ENCODE measurements around the gene TPRN.
A peak's percentile ranks its signal among the peaks of the same experiment; 100 is the strongest.

The TPRN gene

GRCh38 chr9:137192448-137192780 lies 8.1 kb downstream of the TPRN start:
- no peak overlapping the region for H3K27ac ChIP-seq
- TF ChIP-seq, protein P1, sequence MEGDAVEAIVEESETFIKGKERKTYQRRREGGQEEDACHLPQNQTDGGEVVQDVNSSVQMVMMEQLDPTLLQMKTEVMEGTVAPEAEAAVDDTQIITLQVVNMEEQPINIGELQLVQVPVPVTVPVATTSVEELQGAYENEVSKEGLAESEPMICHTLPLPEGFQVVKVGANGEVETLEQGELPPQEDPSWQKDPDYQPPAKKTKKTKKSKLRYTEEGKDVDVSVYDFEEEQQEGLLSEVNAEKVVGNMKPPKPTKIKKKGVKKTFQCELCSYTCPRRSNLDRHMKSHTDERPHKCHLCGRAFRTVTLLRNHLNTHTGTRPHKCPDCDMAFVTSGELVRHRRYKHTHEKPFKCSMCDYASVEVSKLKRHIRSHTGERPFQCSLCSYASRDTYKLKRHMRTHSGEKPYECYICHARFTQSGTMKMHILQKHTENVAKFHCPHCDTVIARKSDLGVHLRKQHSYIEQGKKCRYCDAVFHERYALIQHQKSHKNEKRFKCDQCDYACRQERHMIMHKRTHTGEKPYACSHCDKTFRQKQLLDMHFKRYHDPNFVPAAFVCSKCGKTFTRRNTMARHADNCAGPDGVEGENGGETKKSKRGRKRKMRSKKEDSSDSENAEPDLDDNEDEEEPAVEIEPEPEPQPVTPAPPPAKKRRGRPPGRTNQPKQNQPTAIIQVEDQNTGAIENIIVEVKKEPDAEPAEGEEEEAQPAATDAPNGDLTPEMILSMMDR (IDR thresholded peaks at IDR 0.05): no peak
- TF ChIP-seq ZFX (IDR thresholded peaks at IDR 0.05; ENCODE audit: borderline replicate concordance): no peak

GRCh38 chr9:137191691-137192447 lies 8.7 kb downstream of the TPRN start:
- H3K27ac ChIP-seq: no peak overlapping the region
- no peak for TF ChIP-seq ZFX (IDR thresholded peaks at IDR 0.05; ENCODE audit: borderline replicate concordance)
- TF ChIP-seq, protein P1 (IDR thresholded peaks at IDR 0.05): no peak

DNA sequence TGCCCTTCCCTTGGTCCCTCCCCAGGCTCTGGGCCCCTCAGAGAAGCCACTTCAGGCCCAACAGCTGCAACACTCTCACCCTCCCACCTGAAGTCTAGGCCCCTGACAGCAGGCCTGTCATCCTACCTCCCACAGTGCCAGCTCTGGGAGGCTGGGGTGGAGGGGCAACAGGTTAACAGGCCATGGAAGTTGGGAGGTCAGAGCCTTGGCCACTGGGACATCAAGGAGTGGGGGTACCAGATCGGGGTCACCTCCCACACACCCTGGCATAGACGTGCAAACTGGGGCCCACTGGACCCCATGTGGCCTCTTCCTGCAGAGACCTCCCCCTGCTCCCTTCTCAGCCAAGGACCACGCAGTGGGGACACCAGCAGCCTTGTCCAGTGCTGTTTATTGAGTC lies 9.3 kb downstream of the TPRN start:
- no peak for TF ChIP-seq ZFX (IDR thresholded peaks at IDR 0.05; ENCODE audit: borderline replicate concordance)
- TF ChIP-seq, protein P1 (IDR thresholded peaks at IDR 0.05): no peak
- peak overlapping the region; percentile 99 for H3K27ac ChIP-seq

GRCh38 chr9:137190315-137190856 lies 10.2 kb downstream of the TPRN start:
- peak overlapping the region; percentile 99 for H3K27ac ChIP-seq

GRCh38 chr9:137189297-137190295 lies 10.9 kb downstream of the TPRN start:
- TF ChIP-seq ZFX (IDR thresholded peaks at IDR 0.05; ENCODE audit: borderline replicate concordance): no peak
- TF ChIP-seq, protein P1 (IDR thresholded peaks at IDR 0.05): no peak
- H3K27ac ChIP-seq: peak overlapping the region; percentile 99

More at GRCh38 chr9:137190315-137190856, 10.2 kb downstream of the TPRN start:
- TF ChIP-seq, protein P1 (IDR thresholded peaks at IDR 0.05): peak; percentile 42
- no peak for TF ChIP-seq ZFX (IDR thresholded peaks at IDR 0.05; ENCODE audit: borderline replicate concordance)

DNA sequence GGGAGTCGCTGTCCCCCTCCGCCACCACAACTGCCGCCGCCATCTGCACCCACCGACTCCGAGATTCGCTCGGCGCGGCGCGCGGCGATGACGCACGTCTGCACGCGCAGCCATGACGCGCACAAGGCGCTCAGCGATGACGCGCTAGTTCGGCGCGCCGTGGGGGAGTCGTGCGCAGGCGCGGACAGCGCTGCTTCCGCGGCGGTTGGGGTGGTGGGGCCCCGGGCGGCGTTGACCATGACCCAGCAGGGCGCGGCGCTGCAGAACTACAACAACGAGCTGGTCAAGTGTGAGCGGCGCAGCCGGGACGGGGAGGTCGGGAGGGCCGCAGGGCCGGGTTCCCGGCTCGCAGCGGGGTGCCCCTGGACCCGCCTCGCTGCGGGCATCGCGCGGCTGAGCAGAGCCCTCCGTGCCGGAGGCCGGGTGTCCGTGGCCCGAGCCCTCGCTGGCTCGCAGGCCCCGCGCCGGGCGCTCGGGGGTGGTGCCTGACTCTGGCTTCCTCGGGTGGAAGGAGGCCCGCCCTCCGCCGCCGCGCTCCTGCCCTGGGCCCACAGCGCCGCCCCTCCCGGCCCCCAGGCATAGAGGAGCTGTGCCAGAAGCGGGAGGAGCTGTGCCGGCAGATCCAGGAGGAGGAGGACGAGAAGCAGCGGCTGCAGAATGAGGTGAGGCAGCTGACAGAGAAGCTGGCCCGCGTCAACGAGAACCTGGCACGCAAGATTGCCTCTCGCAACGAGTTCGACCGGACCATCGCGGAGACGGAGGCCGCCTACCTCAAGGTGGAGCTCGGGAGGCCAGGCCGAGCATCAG lies 11.8 kb downstream of the TPRN start, which contains the start of the genes ANAPC2 and SSNA1:
TSS of gene ANAPC2 (minus strand) at position 71 of the 807 bp plus-strand sequence. CDS start at position 43, 28 bp downstream.
TSS of gene SSNA1 (plus strand) at position 187 of the 807 bp plus-strand sequence. CDS start at position 238, 51 bp downstream.
- peak within 1 kb of the TSS; percentile 99 for H3K27ac ChIP-seq
- TF ChIP-seq, protein P1 (IDR thresholded peaks at IDR 0.05): peak; percentile 59
- TF ChIP-seq ZFX (IDR thresholded peaks at IDR 0.05; ENCODE audit: borderline replicate concordance): no peak

All from 22Rv1 (cell line).